Fibroblast of lung (primary cell): ENCODE data around the gene PDE1A.

Experiments used
- CTCF ChIP-seq, 2 donors: IDR thresholded peaks in 1 of 2; conservative IDR thresholded peaks in 1 of 2; 1 replicate in 1 of 2; 2 replicates in 1 of 2; pipeline ENCODE4 v1.5.1; 2011 to 2012; ENCODE audit warnings: low read length in 2 of 2, control low read depth in 1 of 2, inconsistent platforms in 1 of 2, low read depth in 1 of 2, mild to moderate bottlenecking in 1 of 2
- EZH2 ChIP-seq: IDR thresholded peaks from 2 replicates; pipeline ENCODE4 v1.5.1; 2012; ENCODE audit warnings: low read length, control low read depth, mild to moderate bottlenecking; ENCODE audit errors: missing control alignments

GRCh38 chr2:182372661-182373060 lies 54.2 kb downstream of the PDE1A start:
- no peak for TF ChIP-seq EZH2
- no peak for TF ChIP-seq CTCF (conservative IDR thresholded peaks at IDR 0.05 in 1 of 2, IDR thresholded peaks at IDR 0.05 in 1 of 2; ENCODE audit: low read depth in 1 of 2, low read length in 2 of 2)
